AG09309 (cell line): ENCODE data around the gene ABCC9.
"Not testable (repeated sequence)": the region's sequence is repeated elsewhere in the genome, so short reads cannot be mapped to it uniquely, and the experiment has no call there.

Source experiments
- DNase-seq: peaks from one replicate; pipeline ENCODE4 v3.0.0-alpha.2; 2010; ENCODE audit warnings: low read depth
- H3K4me3 ChIP-seq: 2 replicates; pipeline ENCODE4 v1.5.1; 2011; ENCODE audit warnings: mild to moderate bottlenecking, low read depth, low read length, moderate library complexity; ENCODE audit not compliant: control insufficient read depth
- TF ChIP-seq, protein P1 (sequence below): IDR thresholded peaks from 2 replicates; pipeline ENCODE4 v1.5.1; 2011; ENCODE audit warnings: mild to moderate bottlenecking, low read depth, low read length, inconsistent platforms; ENCODE audit not compliant: insufficient read depth, control insufficient read depth; ENCODE audit errors: missing control alignments

Gene ABCC9

GRCh38 chr12:21806255-21806654 is 135.0 kb downstream of the ABCC9 start:
- no peak for DNase-seq
- H3K4me3 ChIP-seq, result no peak overlapping the region
- TF ChIP-seq, protein P1, sequence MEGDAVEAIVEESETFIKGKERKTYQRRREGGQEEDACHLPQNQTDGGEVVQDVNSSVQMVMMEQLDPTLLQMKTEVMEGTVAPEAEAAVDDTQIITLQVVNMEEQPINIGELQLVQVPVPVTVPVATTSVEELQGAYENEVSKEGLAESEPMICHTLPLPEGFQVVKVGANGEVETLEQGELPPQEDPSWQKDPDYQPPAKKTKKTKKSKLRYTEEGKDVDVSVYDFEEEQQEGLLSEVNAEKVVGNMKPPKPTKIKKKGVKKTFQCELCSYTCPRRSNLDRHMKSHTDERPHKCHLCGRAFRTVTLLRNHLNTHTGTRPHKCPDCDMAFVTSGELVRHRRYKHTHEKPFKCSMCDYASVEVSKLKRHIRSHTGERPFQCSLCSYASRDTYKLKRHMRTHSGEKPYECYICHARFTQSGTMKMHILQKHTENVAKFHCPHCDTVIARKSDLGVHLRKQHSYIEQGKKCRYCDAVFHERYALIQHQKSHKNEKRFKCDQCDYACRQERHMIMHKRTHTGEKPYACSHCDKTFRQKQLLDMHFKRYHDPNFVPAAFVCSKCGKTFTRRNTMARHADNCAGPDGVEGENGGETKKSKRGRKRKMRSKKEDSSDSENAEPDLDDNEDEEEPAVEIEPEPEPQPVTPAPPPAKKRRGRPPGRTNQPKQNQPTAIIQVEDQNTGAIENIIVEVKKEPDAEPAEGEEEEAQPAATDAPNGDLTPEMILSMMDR, result no peak

DNA sequence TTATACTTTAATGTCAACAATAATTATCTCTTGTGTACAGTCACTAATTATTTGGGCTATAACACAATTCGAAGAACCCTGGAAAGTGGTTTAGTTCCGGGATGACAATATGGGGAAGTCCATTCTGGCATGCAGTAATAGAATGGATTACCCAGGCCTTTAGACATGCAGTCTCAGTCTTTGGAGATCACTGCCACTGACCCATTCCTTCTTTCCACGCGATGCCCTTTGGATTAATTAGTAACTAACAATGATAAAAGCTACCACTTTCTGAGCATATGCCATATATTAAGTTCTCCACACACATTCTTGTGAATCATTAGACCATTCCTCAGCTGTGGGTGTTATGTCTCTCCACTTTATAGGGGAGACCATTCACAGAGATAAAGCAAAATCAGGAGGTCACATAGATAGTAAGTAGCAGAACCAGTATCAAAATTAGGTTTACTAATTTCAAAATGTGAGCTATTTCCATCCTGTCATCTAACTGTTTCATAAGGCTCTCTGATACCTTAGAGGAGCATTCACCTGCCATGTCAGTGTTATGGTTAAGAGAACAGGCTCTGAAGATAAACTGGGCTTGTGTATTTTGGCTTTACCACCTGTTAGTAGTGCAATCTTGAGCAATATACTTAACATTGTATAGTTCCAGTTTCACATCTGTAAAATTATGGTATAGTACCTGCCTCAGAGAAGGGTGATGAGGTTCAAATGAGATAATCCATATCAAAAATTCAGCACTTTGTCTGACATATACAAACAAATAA is 139.5 kb downstream of the ABCC9 start:
- TF ChIP-seq, protein P1, result no peak
- no peak overlapping the region for H3K4me3 ChIP-seq
- DNase-seq, result no peak

GRCh38 chr12:21800011-21800410 is 141.2 kb downstream of the ABCC9 start:
- DNase-seq, result no peak
- H3K4me3 ChIP-seq, result no peak overlapping the region
- TF ChIP-seq, protein P1, result no peak

DNA sequence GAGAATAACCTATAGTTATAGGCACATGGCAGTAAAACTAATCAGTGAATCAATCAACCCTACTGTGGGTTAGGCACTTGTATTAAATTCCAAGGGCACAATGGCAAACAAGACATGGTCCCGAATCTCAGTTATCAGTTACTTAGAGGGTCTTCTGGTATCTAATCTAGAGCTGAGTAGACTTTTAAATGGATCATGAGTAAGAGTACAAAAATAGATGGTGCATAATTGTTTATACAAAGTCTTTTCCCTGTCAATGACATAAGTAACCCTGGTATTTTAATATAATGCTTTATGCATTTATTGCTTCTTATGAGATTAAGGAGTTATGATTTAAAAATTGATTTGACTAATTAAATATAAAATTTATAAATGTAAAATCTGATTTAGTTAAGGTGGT is 143.7 kb downstream of the ABCC9 start:
- DNase-seq, result no peak

DNA sequence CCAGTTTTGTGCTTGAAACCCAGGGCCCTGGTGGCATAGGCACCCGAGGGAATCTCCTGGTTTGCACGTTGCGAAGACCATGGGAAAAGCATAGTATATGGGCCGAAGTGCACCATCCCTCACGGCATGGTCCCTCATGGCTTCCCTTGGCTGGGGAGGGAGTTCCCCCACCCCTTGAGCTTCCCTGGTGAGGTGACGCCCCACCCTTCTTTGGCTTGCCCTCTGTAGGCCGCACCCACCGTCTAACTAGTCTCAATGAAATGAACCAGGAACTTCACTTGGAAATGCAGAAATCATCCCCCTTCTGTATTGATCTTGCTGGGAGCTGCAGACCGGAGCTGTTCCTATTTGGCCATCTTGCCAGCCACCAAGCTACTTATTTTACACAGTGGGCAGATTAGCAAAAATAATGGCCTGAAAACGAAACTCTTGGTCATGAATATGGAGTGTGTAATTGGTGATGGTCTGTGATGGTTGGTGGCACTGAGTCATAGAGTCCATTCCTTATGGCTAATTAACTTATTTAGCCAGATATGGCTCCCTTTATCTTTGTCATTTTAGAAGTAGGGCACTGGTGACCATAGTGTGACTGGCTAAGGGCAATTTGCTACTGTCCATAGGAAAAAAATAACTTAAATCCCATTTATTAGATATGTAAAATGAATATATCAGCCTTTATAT is 145.4 kb downstream of the ABCC9 start:
- H3K4me3 ChIP-seq, result no peak overlapping the region
- TF ChIP-seq, protein P1, result no peak
- no peak for DNase-seq

More for the DNA sequence above, 143.7 kb downstream of the ABCC9 start:
- TF ChIP-seq, protein P1, result no peak
- H3K4me3 ChIP-seq, result no peak overlapping the region

GRCh38 chr12:21794807-21795595 is 146.2 kb downstream of the ABCC9 start:
- H3K4me3 ChIP-seq, DNase-seq: not testable (repeated sequence)

- not testable (repeated sequence) for DNase-seq, H3K4me3 ChIP-seq
Observed at GRCh38 chr12:21789687-21790086, 151.5 kb downstream of the ABCC9 start.
